Activated B cell treated with CpG ODN at 0.5 μM for 24 hours (primary cell): ENCODE data around the gene TMEM219. TPM values are rescaled to one million over a fixed set of nuclear protein-coding genes. Genes with fewer than 3 reads are reported as not detected.

Source experiments
- ATAC-seq: fragments of 200-7000 bp; cut with Tn5 transposase; one replicate; pipeline ENCODE4 v1.10.0; 2021; ENCODE audit warnings: low read depth, mild to moderate bottlenecking, moderate library complexity
- CTCF ChIA-PET: fragments of 350-600 bp; sonication (Branson Sonifier 250); formaldehyde crosslinking; loops from one replicate; lab custom pipeline; 2021; ENCODE audit warnings: antibody characterized with exemption; lab: Charles Lee
- POLR2A ChIA-PET: fragments of 350-600 bp; sonication (Branson Sonifier 250); formaldehyde crosslinking; loops from one replicate; lab custom pipeline; 2021; ENCODE audit warnings: antibody characterized with exemption; lab: Charles Lee
- DNase-seq: peaks from one replicate; pipeline ENCODE4 v3.0.0; 2022
- H3K27ac Mint-ChIP-seq: one replicate; pipeline ENCODE4 v1.8.0; 2020; ENCODE audit warnings: mixed read lengths
- H3K27me3 Mint-ChIP-seq: one replicate; pipeline ENCODE4 v1.8.0; 2021; ENCODE audit warnings: mixed read lengths
- H3K36me3 Mint-ChIP-seq: one replicate; pipeline ENCODE4 v1.8.0; 2021; ENCODE audit warnings: low read depth, mixed read lengths
- H3K4me1 Mint-ChIP-seq: one replicate; pipeline ENCODE4 v1.8.0; 2021; ENCODE audit warnings: mixed read lengths
- H3K4me3 Mint-ChIP-seq: one replicate; pipeline ENCODE4 v1.8.0; 2020; ENCODE audit warnings: mild to moderate bottlenecking, mixed read lengths
- H3K9me3 Mint-ChIP-seq: one replicate; pipeline ENCODE4 v1.8.0; 2020; ENCODE audit warnings: mixed read lengths
- CTCF ChIP-seq: fragments of 200-600 bp; IDR thresholded peaks from one replicate; pipeline ENCODE4 v1.8.0; 2022; ENCODE audit warnings: antibody characterized with exemption, mild to moderate bottlenecking
- intact Hi-C: fragments of 100-400 bp; cut with micrococcal nuclease; formaldehyde crosslinking; loops from one replicate; pipeline ENCODE4 v1.15.1; 2024
- total RNA-seq: library from RNA; stranded (reverse); gene quantifications from 2 replicates; pipeline ENCODE4 v1.2.3, GENCODE V29; 2022

The TMEM219 gene
- total RNA-seq, 1 donor from 2014 or later = 50.3 TPM

GRCh38 chr16:30005341-30006094 is 43.6 kb downstream of the TMEM219 start:
- peaks cover 10% of the 10 kb centered on the region for H3K4me1 Mint-ChIP-seq
- peaks cover 11% of the 10 kb centered on the region for H3K27me3 Mint-ChIP-seq
- peak; percentile 30 for TF ChIP-seq CTCF
- DNase-seq (peak; percentile 31), ATAC-seq (peak; percentile 81)
- intact Hi-C loops = loop anchor here (1.0 to 2.0 kb wide), 3 partner anchors 143 to 312 kb away; partner anchors contain the start of gene CDIPT
- H3K9me3 Mint-ChIP-seq = no peaks in the 10 kb centered on the region
- H3K36me3 Mint-ChIP-seq = peaks cover 25% of the 10 kb centered on the region
- ChIA-PET CTCF (interaction anchor here (0.8 to 1.3 kb wide), 4 partner anchors 30 to 314 kb away, joined by 3 to 6 read pairs (median 4); partner anchors contain the start of gene KCTD13), POLR2A (interaction anchor here (0.6 to 2.2 kb wide), 5 partner anchors 9 to 305 kb away, joined by 3 to 8 read pairs (median 3); partner anchors contain the start of genes INO80E, KCTD13 and PAGR1)
- H3K27ac Mint-ChIP-seq = no peak overlapping the region
- H3K4me3 Mint-ChIP-seq = no peak overlapping the region

- ChIA-PET POLR2A (interaction anchor here (0.8 to 2.2 kb wide), 3 partner anchors 80 to 306 kb away, joined by 3 to 8 read pairs (median 3); partner anchors contain the start of gene KCTD13), CTCF (interaction anchor here (0.7 to 1.3 kb wide), 5 partner anchors 31 to 315 kb away, joined by 3 to 6 read pairs (median 4); partner anchors contain the start of gene KCTD13)
- H3K27ac Mint-ChIP-seq = no peak overlapping the region
Observed at GRCh38 chr16:30006095-30006473, 44.2 kb downstream of the TMEM219 start.

GRCh38 chr16:30006659-30007377 is 44.9 kb downstream of the TMEM219 start:
- ChIA-PET CTCF (interaction anchor here (0.7 to 1.3 kb wide), 5 partner anchors 31 to 315 kb away, joined by 3 to 6 read pairs (median 3); partner anchors contain the start of gene KCTD13), POLR2A (no interaction called here)
- Mint-ChIP-seq H3K9me3 (no peaks in the 10 kb centered on the region), H3K4me3 (no peak overlapping the region), H3K36me3 (peaks cover 18% of the 10 kb centered on the region), H3K27me3 (peaks cover 14% of the 10 kb centered on the region), H3K27ac (no peak overlapping the region), H3K4me1 (peaks cover 16% of the 10 kb centered on the region)
- no peak for DNase-seq
- intact Hi-C loops = no loop called here
- no peak for ATAC-seq
- TF ChIP-seq CTCF = no peak

More at GRCh38 chr16:30006095-30006473, 44.2 kb downstream of the TMEM219 start:
- intact Hi-C loops = no loop called here
- no peaks in the 10 kb centered on the region for H3K9me3 Mint-ChIP-seq
- no peak for ATAC-seq
- no peak overlapping the region for H3K4me3 Mint-ChIP-seq
- peaks cover 24% of the 10 kb centered on the region for H3K36me3 Mint-ChIP-seq
- peaks cover 12% of the 10 kb centered on the region for H3K27me3 Mint-ChIP-seq
- DNase-seq = no peak
- no peak for TF ChIP-seq CTCF
- peaks cover 12% of the 10 kb centered on the region for H3K4me1 Mint-ChIP-seq

- no peak overlapping the region for H3K27ac Mint-ChIP-seq
- POLR2A ChIA-PET = no interaction called here
- CTCF ChIA-PET = interaction anchor here (1.1 kb wide), 1 partner anchor 315 kb away, joined by 3 read pairs; no protein-coding TSS in a partner anchor
- TF ChIP-seq CTCF = no peak
- no peak for DNase-seq
- H3K27me3 Mint-ChIP-seq = peaks cover 20% of the 10 kb centered on the region
- peaks cover 12% of the 10 kb centered on the region for H3K36me3 Mint-ChIP-seq
- intact Hi-C loops = no loop called here
- peaks cover 19% of the 10 kb centered on the region for H3K4me1 Mint-ChIP-seq
- no peak overlapping the region for H3K4me3 Mint-ChIP-seq
- no peak for ATAC-seq
- H3K9me3 Mint-ChIP-seq = no peaks in the 10 kb centered on the region
Observed at GRCh38 chr16:30007378-30007895, 45.6 kb downstream of the TMEM219 start.
